Measurements from ENCODE around the gene FXYD1.

GRCh38 chr19:35093430-35093829 is 45.2 kb upstream of the FXYD1 start:
- TF ChIP-seq, protein P1, sequence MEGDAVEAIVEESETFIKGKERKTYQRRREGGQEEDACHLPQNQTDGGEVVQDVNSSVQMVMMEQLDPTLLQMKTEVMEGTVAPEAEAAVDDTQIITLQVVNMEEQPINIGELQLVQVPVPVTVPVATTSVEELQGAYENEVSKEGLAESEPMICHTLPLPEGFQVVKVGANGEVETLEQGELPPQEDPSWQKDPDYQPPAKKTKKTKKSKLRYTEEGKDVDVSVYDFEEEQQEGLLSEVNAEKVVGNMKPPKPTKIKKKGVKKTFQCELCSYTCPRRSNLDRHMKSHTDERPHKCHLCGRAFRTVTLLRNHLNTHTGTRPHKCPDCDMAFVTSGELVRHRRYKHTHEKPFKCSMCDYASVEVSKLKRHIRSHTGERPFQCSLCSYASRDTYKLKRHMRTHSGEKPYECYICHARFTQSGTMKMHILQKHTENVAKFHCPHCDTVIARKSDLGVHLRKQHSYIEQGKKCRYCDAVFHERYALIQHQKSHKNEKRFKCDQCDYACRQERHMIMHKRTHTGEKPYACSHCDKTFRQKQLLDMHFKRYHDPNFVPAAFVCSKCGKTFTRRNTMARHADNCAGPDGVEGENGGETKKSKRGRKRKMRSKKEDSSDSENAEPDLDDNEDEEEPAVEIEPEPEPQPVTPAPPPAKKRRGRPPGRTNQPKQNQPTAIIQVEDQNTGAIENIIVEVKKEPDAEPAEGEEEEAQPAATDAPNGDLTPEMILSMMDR (conservative IDR thresholded peaks at IDR 0.05; ENCODE audit: low read length) = no peak
- no peak for TF ChIP-seq EZH2phosphoT487 (IDR thresholded peaks at IDR 0.05; ENCODE audit: borderline replicate concordance, low read depth, low read length)
